UCSD-AML1 (cell line): ENCODE data around the gene OR2B2.
A peak's percentile ranks its signal among the peaks of the same experiment; 100 is the strongest.
"Not testable (repeated sequence)": the region's sequence is repeated elsewhere in the genome, so short reads cannot be mapped to it uniquely, and the experiment has no call there.

Source experiments
- DNase-seq: peaks from one replicate; lab custom pipeline; 2025; ENCODE audit not compliant: unreplicated experiment; lab: John Stamatoyannopoulos, UW

The OR2B2 gene

DNA sequence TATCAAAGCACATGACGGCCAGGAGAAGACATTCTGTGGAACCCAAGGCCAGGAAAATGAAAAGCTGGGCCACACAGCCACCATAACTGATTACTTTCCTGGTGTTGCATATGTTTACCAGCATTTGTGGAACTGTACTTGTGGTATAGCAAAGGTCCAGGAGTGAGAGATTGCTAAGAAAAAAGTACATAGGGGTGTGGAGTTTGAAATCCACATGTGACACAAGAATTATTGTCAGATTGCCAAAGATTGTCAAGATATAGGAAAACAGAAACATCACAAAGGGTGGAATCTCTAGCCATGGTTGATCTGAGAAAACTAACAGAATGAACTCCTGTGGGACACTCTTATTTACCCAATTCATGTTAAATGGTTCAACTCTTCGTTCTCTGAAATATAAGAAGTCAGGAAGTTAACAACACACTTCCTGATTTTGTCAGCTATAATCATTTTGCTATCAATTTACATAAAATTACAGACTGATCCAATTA, at the start of gene OR2B2:
OR2B2 (minus strand) TSS at position 441 of the 491 bp plus-strand sequence; CDS start at position 364, 77 bp downstream.
- no peak for DNase-seq

DNA sequence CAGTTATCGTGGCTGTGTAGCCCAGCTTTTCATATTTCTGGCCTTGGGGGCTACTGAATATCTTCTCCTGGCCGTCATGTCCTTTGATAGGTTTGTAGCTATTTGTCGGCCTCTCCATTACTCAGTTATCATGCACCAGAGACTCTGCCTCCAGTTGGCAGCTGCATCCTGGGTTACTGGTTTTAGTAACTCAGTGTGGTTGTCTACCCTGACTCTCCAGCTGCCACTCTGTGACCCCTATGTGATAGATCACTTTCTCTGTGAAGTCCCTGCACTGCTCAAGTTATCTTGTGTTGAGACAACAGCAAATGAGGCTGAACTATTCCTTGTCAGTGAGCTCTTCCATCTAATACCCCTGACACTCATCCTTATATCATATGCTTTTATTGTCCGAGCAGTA, 45.3 kb upstream of the OR2B2 start:
- no peak for DNase-seq

DNA sequence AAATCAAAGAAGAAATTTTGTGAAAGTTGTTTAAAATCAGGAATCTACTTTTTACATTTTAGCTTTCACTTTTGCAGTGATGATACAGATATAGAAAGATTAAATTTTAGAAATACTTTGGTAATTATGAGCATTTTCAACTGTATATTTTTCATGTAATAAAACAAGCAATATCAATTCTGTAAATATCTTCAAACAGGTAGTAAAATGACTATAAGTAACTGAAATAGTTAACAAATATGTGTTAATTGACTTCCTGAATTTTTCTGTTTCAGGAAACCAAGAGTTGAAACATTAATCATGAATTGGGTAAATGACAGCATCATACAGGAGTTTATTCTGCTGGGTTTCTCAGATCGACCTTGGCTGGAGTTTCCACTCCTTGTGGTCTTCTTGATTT, 44.7 kb upstream of the OR2B2 start, which contains the start of gene OR2B6:
OR2B6 (plus strand) TSS at position 301 of the 400 bp plus-strand sequence; CDS start at position 301, 0 bp downstream.
- DNase-seq: no peak

DNA sequence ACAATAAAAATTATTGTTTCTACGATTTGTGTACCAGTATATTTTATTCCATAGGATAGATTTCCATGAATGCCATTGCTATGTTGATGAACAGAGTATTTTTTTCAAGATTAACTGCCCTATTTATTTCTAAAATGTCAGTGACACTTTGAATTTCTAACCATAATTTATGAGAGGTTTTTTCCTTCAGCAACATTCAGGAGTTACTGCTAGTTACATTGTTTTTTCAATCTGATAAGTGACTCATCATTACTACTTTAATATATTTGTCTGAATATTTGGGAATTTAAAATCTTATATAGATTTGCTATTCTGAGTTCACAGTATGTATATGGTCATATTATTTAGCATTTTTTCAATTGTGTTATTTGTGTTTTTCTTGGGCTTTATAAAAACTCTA, 38.8 kb upstream of the OR2B2 start:
- DNase-seq: no peak

DNA sequence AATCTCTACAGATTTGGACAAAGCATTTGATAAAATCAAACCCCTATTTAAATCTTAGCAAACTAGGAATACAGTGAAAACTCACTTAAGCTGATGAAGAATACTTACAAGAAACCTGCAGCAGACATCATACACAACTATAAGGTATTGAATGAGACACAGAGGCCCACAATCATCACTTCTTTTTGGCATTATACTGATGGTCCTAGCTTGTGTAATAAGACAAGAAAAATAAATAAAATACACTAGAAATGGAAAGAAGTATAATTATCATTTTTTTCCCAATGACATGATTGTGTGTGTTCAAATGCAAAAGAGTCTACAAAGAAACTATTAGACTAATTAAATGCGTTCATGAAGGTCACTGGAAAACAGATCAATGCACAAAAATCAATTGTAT, 36.0 kb upstream of the OR2B2 start:
- no peak for DNase-seq

DNA sequence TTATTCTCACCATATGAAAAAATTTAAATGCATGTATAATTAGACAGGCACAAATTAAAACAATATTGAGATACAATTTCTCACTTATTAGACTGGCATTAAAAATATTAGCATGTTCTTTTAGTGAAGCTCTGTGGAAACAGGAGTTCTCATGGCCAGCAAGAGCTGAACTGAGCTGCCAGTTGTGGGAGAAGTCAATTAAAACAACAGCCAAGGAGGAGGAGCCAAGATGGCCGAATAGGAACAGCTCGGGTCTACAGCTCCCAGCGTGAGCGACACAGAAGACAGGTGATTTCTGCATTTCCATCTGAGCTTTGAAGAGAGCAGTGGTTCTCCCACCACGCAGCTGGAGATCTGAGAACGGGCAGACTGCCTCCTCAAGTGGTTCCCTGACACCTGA, 30.9 kb upstream of the OR2B2 start:
- not testable (repeated sequence) for DNase-seq

DNA sequence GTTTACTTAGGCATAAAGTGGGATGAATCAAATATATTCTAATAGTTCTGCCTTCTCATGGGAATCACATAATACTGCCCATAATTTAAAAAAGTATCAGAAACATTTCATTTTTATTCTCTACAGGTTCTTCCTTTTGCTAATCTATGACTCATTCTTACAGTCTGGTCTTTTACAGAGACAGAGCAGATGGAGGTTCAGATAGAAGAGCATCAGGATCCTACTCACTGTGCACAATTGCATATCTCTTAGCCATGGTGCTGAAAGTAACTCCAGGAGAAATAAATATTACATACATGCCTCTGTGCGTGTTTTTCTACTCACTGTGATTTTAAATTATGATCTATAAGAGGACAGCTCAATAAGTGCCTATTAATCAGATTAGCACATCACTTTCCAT, 28.6 kb upstream of the OR2B2 start:
- DNase-seq: no peak

DNA sequence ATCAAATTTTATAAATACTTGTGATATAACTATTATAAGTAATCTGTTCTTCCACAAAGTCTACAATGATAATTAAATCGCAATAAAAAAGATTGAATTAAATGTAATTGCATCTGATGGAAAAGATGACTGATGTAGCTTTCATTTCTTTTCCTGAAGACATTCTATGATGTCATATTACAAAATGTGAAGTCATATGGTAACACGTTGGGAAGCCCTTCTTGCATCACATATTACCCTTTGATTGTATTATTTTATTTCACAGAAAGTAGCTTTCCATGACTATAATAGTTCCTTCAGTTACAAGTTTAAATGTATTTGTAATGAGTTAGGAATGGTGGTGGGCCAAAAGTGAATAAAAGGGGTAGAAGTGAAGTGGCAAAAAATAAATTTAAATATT, 19.0 kb upstream of the OR2B2 start:
- no peak for DNase-seq

DNA sequence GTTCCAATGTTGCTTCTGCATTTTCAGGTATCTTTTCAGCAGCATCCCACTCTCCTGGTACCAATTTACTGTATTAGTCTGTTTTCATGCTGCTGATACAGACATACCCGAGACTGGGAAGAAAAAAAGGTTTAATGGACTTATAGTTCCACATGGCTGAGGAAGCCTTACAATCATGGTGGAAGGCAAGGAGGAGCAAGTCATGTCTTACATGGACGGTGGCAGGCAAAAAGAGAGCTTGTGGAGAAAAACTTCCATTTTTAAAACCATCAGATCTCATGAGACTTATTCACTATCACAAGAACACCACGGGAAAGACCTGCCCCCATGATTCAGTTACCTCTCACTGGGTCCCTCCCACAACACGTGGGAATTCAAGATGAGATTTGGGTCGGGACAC, 17.7 kb upstream of the OR2B2 start:
- not testable (repeated sequence) for DNase-seq

DNA sequence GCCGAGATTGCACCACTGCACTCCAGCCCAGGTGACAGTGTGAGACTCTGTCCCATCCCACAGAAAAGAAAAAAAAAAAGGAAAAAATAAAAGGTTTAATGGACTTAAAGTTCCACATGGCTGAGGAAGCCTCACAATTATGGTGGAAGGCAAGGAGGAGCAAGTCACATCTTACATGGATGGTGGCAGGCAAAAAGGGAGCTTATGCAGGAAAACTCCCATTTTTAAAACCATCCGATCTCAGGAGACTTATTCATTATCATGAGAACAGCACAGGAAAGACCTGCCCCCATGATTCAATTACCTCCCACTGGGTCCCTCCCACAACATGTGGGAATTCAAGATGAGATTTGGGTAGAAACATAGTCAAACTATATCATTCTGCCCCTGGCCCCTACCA, 15.8 kb upstream of the OR2B2 start:
- DNase-seq: not testable (repeated sequence)

DNA sequence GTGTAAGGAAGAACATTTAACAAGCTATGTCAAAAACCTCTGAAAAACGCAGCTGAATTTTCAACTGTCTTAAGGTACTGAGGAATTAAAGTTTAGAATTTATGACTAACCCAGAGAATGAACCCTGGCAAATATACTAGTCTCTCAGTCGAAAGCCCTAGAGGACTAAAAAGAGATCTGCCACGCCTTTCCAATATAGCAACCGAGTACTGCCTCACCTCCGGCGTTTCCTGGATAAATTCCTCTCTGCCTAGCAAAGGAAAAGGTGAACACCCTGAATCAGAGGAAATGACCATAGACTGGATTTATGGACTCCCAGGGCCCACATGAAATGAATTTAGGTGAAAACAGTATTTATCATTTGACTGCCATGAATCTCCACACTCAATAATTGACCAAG, 12.0 kb upstream of the OR2B2 start:
- no peak for DNase-seq

DNA sequence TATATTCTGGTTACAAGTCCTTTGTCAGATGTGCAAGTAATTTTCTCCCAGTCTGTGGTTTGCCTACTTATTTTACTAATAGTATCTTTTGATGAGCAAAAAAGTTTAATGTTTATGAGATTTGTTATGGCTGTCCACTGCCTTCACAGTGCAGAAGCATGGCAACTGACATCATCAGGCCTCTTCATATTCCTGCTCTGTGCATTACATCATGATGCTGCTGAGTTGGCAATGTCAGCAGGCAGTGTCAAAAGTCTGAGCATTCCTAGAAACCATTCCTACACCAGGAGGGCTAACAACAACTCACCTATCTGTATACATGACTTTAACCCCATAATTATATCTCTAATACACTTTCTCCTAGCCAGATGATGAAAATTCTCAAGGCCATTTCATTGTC, 10.8 kb upstream of the OR2B2 start:
- no peak for DNase-seq

DNA sequence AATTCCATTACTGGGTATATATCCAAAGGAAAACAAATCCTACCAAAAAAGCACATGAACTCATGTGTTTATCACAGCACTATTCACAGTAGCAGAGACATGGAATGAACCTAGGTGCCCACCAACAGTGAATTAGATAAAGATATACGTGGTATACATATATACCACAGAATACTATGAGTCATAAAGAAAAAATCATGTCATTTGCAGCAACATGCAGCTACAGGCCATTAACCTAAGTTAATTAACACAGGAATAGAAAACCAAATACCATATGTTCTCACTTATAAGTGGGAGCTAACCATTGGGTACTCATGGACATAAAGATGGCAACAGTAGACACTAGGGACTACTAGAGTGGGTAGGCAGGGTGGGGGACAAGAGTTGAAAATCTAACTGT, 4.2 kb downstream of the OR2B2 start:
- DNase-seq: no peak

DNA sequence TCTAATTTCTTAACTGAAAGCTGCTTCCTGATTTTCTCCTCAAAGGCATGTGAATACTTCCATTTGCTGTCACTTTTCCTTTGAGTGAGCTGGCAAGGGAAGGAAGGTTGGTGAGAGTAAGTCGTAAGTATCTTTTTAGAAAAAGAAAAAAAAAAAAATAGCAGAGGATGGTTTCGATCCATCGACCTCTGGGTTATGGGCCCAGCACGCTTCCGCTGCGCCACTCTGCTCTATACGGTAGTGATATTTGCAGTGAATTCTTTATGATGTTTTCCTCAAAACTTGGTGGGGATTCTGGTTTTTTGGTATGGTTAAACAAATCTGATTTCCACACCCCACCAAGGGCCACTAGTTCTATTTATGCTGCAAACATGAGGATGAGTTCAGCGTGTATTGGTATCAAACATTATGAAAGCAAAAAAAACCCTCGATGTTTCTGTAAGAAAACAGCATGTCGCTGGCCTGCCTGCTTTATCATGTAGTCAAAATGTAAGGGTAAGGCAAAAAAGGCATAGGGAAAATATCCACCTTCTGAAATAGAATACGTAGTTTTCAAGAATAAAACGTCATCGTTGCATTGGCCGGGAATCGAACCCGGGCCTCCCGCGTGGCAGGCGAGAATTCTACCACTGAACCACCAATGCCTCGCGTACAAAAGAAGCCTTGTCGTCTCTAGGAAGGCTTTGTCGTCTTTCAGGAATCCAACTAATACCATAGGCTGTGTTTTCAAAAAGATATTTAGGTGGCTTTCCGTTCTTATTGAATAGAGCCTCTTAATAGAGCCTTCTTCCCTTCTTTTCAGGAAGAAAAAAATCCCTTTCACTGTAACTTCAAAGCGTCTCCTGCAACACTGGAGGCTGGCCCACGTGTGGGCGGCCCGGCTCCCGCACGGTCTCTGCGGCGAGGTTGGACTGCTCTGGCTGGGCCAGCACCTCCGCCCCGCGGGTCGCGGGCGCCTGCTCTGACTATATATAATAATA, 9.6 kb downstream of the OR2B2 start:
- DNase-seq: peak; percentile 85

DNA sequence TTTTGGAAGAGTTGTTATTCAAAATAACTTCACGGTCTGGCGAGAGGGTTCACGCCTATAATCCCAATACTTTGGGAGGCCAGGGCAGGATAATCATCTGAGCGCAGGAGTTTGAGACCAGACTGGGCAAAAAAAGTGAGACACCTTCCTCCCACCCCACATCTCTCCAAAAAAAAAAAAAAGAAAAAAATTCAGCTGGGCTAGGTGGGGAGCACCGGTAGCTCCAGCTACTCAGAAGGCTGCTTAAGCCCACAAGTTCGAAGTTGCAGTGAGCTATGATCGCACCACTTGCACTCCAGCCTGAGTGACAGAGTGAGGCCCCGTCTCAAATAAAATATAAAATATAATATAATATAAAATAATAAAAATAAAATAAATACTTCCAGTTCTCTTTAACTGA, 10.4 kb downstream of the OR2B2 start:
- DNase-seq: no peak

DNA sequence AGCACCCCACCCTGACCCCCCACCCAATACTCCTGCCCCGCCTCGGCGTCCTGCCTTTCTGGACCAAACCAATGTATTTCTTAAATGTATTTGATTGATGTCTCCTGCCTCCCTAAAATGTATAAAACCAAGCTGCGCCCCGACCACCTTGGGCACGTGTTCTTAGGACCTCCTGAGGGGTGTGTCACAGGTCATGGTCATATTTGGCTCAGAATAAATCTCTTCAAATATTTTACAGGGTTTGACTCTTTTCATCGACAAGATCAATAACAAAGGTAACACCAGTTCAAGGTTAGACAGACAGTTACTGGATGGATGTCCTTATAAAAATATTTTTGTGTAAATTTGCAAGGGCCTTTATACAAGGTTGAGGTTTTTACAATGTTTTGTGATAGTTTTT, 12.0 kb downstream of the OR2B2 start:
- DNase-seq: not testable (repeated sequence)

DNA sequence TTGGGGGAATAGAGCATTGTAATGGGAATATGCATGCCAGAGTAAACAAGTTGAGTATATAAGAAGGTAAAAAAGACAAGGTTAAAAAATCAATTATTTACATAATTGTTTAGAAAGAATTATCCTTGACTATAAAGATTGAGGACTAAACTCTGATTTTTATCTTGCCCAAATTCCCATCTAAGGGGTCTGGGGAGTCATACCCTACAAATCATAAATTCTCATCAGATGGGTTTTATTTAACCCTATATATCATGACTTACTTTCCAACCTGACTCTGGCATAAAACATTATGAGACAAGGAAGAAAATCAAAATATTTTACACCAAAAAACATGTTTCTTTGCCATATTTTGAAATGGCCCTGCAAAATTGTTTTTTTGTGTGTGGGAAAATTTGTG, 12.7 kb downstream of the OR2B2 start:
- DNase-seq: no peak

DNA sequence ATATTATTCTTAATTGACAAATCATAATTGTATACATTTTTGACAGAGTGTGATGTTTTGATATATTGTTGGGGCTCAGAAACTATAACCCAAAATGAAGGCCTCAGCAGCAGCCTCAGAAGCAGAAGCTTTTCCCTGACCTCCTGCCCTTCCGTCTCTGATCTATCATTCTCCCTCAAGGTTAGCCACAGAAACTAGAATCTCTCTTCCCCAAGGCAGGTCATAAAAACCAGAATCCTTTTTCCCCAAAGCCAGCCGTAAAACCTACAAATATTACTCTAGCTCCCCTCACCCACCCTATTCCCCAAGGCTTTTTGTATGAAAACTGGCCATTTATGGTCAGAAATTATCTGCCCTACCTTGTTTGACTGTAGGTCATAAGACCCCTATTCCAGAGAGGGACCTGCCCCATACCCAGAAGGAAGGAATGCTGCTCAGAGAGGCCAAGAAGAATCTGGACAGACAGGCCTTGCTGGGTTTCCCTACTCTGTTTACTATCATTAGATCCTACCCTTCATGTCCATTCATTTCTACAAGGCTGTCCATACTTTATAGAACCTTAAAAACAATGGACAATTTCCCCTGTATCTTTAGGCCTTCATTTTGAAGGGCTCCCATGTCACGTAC, 14.5 kb downstream of the OR2B2 start:
- DNase-seq: no peak

DNA sequence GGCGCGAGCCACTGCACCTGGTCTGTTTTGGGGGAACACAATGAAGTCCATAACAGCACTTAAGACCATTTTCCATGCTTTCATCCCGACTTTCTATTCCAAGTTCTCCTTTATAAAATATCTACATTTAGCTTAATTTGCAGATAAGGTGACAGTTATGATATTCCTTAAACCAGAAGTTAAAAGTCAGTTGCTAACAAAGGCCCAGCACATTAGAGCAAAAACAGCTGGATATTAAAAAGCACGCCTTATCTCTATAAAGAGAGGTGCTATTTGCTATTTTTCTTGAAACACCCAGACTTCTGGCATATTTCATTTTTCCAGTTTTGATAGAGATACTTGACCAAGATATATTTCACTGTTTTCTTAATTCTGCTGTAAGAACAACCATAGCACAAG, 15.8 kb downstream of the OR2B2 start:
- DNase-seq: no peak

DNA sequence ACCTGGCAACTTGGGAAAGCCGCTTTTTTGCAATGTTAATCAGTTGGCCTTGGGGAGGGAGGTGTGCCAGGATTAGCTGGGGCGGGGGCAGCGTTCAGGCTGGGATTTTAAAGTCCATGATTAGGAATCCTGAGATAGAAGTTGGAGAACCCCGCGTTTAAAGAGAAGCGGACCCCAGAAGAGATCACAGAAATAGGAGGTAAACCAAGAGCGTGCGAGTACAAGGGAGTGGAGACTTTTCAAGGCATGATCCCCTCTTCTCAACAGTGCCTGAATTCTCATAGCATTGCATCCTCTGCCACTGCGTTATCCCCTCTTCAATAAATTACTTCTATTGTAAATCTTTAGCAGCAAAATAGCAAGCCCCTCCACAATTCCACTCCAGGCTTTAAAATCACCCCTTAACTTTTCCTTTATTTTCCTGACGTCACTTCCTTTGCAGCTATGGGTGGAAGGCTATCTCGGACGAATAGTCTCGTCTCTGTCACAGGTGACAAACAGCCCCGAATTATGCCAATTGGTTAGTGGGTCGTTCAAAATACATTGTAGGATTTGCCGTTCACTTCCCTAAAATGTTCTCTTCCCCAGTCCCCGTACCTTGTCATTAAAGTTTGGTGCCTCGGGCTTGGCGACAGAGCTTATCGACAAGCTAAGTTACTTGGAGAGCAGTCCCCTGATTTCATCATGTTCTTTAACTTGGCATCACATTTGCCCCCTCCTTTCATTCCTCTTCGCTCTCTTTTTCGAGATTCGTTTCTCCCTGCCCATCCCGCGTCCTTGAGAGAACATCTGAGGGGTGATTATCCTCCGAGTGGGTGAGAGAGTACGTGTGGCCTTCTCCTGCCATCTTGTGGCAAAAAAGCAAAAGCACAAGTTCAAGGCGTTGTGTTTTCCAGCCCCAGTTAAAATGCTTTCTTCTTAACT, 17.1 kb downstream of the OR2B2 start:
- DNase-seq: peak; percentile 55
